OCI-LY3 (cell line): Measurements from ENCODE around the gene CNGA1.

Experiments
- CTCF ChIP-seq: fragments of 200-600, 300-600 bp; sonication (generic); IDR thresholded peaks from 2 replicates; pipeline ENCODE4 v1.5.1; 2014; ENCODE audit warnings: antibody characterized with exemption, low read length, low read depth
- EZH2phosphoT487 ChIP-seq: fragments of 200-600 bp; shearing (Covaris generic); IDR thresholded peaks from 2 replicates; pipeline ENCODE4 v1.6.1; 2018; ENCODE audit warnings: antibody characterized with exemption, mixed run types, low read depth

GRCh38 chr4:48043504-48043903 lies 27.0 kb upstream of the CNGA1 start:
- no peak for TF ChIP-seq EZH2phosphoT487
- TF ChIP-seq CTCF, result no peak
